ENCODE measurements around the gene HECW1. TPM values are rescaled to one million over a fixed set of nuclear protein-coding genes. Genes with fewer than 3 reads are reported as not detected.

Gene HECW1
- total and polyA plus RNA-seq, 2 of the 8 experiments (the other 6 are each of a cell fraction or from before 2014, with no cell fraction given), result 2.9 to 12.7 TPM

- TF ChIP-seq CHD7 (IDR thresholded peaks at IDR 0.05; ENCODE audit: insufficient replicate concordance, low read length) (no peak), SP1 (IDR thresholded peaks at IDR 0.05; ENCODE audit: low read depth, low read length) (no peak), CBX8 (IDR thresholded peaks at IDR 0.05; ENCODE audit: borderline replicate concordance, low read depth, low read length) (no peak), SP2 (IDR thresholded peaks at IDR 0.05; ENCODE audit: low read length) (no peak), JUN (IDR thresholded peaks at IDR 0.05; ENCODE audit: low read depth, low read length) (no peak), TEAD4 (IDR thresholded peaks at IDR 0.05; ENCODE audit: low read depth, low read length) (no peak)
Observed at GRCh38 chr7:43394441-43395130, 282.1 kb downstream of the HECW1 start (continued).

Measured in H1 (cell line).